ENCODE data around the gene COL16A1.

- TF ChIP-seq ZNF384 (IDR thresholded peaks at IDR 0.05) (no peak), ELF4 (IDR thresholded peaks at IDR 0.05) (no peak), SP1 (IDR thresholded peaks at IDR 0.05) (no peak), FOXM1 (IDR thresholded peaks at IDR 0.05; ENCODE audit: borderline replicate concordance) (no peak), CTBP1 (IDR thresholded peaks at IDR 0.05; ENCODE audit: borderline replicate concordance) (no peak), NFRKB (IDR thresholded peaks at IDR 0.05) (no peak), TARDBP (IDR thresholded peaks at IDR 0.05) (no peak)
Measured at GRCh38 chr1:31667065-31667785, 36.6 kb downstream of the COL16A1 start.

All from HEK293T (cell line).